K562 treated with DMSO at 1 percent for 48 hours (cell line): ENCODE measurements around the gene SLCO1B3. TPM values are rescaled to one million over a fixed set of nuclear protein-coding genes. Genes with fewer than 3 reads are reported as not detected.

ENCODE experiments used
- total RNA-seq: library from RNA; unstranded; fragments of 300-600 nt; gene quantifications from 2 replicates; pipeline ENCODE4 v1.2.3, GENCODE V29; 2022; ENCODE audit warnings: low replicate concordance; ENCODE audit errors: extremely low read depth

The SLCO1B3 gene, protein sequence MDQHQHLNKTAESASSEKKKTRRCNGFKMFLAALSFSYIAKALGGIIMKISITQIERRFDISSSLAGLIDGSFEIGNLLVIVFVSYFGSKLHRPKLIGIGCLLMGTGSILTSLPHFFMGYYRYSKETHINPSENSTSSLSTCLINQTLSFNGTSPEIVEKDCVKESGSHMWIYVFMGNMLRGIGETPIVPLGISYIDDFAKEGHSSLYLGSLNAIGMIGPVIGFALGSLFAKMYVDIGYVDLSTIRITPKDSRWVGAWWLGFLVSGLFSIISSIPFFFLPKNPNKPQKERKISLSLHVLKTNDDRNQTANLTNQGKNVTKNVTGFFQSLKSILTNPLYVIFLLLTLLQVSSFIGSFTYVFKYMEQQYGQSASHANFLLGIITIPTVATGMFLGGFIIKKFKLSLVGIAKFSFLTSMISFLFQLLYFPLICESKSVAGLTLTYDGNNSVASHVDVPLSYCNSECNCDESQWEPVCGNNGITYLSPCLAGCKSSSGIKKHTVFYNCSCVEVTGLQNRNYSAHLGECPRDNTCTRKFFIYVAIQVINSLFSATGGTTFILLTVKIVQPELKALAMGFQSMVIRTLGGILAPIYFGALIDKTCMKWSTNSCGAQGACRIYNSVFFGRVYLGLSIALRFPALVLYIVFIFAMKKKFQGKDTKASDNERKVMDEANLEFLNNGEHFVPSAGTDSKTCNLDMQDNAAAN
- total RNA-seq = not detected in 2 replicates

DNA sequence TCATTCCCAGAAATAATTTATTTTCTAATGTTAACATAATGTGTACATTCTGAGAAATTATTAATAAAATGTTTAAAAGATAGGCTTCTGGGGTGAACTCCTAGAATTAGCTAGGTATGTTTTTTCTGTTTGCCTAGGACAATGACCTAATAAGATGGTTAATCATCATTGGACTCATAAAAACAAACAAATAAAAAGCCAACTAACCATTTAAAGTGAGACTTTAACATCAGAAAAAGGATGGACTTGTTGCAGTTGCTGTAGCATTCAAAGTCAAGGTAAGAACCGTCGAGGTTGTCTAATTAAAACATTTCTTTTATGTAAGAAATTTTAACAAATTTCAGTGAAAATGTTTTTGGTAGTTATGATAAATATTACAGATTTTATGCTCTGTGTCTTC is at the start of gene SLCO1B3:
Gene SLCO1B3, plus strand, starts transcription at position 219 of the 400 bp plus-strand sequence. CDS start 5,034 bp downstream, outside the sequence.

Other genes with a start within 250 kb of the SLCO1B3 start
- not detected in 2 replicates for gene SLCO1C1, start 115.4 kb upstream of the SLCO1B3 start, total RNA-seq